ENCODE measurements around the gene PRPF31.

PRPF31 gene

GRCh38 chr19:54138489-54139256, 23.1 kb downstream of the PRPF31 start:
- DNase-seq (ENCODE audit: low read depth in 1 of 2, low spot score in 1 of 2) = no peak
- Histone ChIP-seq H3K27ac (replicated peaks) (no peak overlapping the region), H3K27me3 (ENCODE audit: insufficient read depth, poor library complexity, severe bottlenecking) (no peaks in the 10 kb centered on the region), H3K4me3 (replicated peaks; ENCODE audit: insufficient read depth, low read length) (peak overlapping the region; percentile 78)
- TF ChIP-seq CTCF (IDR thresholded peaks at IDR 0.05; ENCODE audit: insufficient read depth, low read length) (no peak), GABPA (IDR thresholded peaks at IDR 0.05; ENCODE audit: low read depth) (no peak), POLR2AphosphoS5 (IDR thresholded peaks at IDR 0.05; ENCODE audit: low read depth) (no peak), SPI1 (IDR thresholded peaks at IDR 0.05; ENCODE audit: borderline replicate concordance, low read depth) (no peak)

DNA sequence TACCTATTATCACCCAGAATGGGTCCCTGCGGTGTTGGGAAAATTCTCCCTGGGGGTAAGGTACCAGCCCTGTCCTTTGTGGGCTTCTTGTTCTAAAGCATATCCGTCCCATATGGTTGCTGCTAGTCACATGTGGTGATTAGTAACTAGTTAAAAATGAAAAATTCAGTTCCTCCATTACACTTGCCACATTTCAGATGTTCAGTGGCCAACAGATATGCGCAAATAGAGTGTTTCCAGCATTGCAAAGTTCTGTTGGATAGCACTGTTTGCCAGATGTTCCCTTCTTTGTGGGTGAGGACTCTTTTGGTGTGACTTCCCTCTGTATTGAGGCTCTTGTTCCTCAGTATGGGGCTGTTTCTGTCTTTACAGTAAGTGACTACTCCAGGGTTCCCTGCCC, 25.8 kb downstream of the PRPF31 start:
- Histone ChIP-seq H3K27me3 (ENCODE audit: insufficient read depth, poor library complexity, severe bottlenecking) (no peaks in the 10 kb centered on the region), H3K27ac (replicated peaks) (no peak overlapping the region), H3K4me3 (replicated peaks; ENCODE audit: insufficient read depth, low read length) (no peak overlapping the region)
- TF ChIP-seq REST (IDR thresholded peaks at IDR 0.05; ENCODE audit: insufficient replicate concordance, low read depth) (no peak), SPI1 (IDR thresholded peaks at IDR 0.05; ENCODE audit: borderline replicate concordance, low read depth) (no peak)
- DNase-seq (ENCODE audit: low read depth in 1 of 2, low spot score in 1 of 2) = no peak

DNA sequence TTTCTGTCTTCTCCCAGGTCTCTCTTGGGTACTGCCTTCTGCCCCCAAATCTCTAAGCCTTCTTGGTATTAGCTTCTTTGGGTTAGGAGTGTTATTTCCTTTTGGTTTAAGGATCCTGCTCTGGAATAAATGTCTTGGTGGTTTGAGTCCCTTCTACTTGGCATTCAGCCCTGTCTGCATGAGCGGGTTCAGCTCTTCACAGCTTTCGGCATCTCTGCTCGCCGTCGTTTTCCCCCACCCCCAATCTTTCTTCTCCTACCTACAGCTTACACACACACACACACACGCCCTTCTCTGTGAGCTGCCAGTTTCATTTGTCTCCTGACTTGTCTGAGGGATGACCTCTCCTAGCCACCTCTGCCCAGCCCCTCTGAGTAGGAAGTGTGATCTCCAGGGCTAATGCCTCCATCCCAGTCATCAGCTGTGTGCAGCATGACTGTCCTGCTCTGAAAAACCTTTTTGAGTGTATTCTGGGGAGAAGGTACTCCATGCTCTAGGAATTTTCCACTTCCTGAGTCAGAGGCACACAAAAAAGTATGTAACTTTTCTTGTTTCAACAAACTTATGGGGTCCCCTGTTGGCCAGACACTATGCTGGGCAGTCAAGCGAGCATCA, 26.7 kb downstream of the PRPF31 start:
- no peak for TF ChIP-seq REST (IDR thresholded peaks at IDR 0.05; ENCODE audit: insufficient replicate concordance, low read depth)
- TF ChIP-seq CTCF (IDR thresholded peaks at IDR 0.05; ENCODE audit: insufficient read depth, low read length) = no peak
- TF ChIP-seq SPI1 (IDR thresholded peaks at IDR 0.05; ENCODE audit: borderline replicate concordance, low read depth) = no peak
- no peak for TF ChIP-seq POLR2AphosphoS5 (IDR thresholded peaks at IDR 0.05; ENCODE audit: low read depth)
- Histone ChIP-seq H3K27me3 (ENCODE audit: insufficient read depth, poor library complexity, severe bottlenecking) (no peaks in the 10 kb centered on the region), H3K4me3 (replicated peaks; ENCODE audit: insufficient read depth, low read length) (no peak overlapping the region), H3K27ac (replicated peaks) (no peak overlapping the region)
- DNase-seq (ENCODE audit: low read depth in 1 of 2, low spot score in 1 of 2) = no peak

DNA sequence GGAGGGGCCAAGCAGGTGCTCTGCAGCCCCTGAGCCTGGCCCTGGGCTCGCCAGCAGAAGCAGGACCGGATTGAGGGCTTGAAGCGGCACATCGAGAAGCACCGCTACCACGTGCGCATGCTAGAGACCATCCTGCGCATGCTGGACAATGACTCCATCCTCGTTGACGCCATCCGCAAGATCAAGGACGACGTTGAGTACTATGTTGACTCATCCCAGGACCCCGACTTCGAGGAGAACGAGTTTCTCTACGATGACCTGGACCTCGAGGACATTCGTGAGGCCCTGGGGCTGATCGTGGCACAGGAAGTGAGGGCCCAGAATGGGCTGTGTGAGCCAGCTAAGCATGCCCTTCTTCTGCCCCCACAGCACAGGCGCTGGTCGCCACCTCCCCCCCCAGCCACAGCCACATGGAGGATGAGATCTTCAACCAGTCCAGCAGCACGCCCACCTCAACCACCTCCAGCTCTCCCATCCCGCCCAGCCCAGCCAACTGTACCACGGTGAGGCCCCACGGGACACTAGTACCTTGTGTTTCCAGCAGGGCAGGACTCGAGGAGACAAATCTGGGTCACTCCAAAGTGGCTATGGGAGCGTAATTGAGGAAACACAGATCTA, 30.1 kb downstream of the PRPF31 start:
- Histone ChIP-seq H3K4me3 (replicated peaks; ENCODE audit: insufficient read depth, low read length) (no peak overlapping the region), H3K27ac (replicated peaks) (no peak overlapping the region), H3K27me3 (ENCODE audit: insufficient read depth, poor library complexity, severe bottlenecking) (no peaks in the 10 kb centered on the region)
- DNase-seq (ENCODE audit: low read depth in 1 of 2, low spot score in 1 of 2) = no peak
- TF ChIP-seq POLR2AphosphoS5 (IDR thresholded peaks at IDR 0.05; ENCODE audit: low read depth) = no peak
- no peak for TF ChIP-seq SPI1 (IDR thresholded peaks at IDR 0.05; ENCODE audit: borderline replicate concordance, low read depth)

Data from HL-60 (cell line).